Mononuclear cell (primary cell): ENCODE data around the gene TRIM71. TPM values are rescaled to one million over a fixed set of nuclear protein-coding genes. Genes with fewer than 3 reads are reported as not detected.
"Not testable (repeated sequence)": the region's sequence is repeated elsewhere in the genome, so short reads cannot be mapped to it uniquely, and the experiment has no call there.

Source experiments
- H3K27me3 ChIP-seq: 2 replicates; pipeline ENCODE4 v1.6.0; 2011; ENCODE audit warnings: low read length, control low read depth; ENCODE audit not compliant: insufficient read depth
- H3K4me1 ChIP-seq: 2 replicates; pipeline ENCODE4 v1.5.1; 2011; ENCODE audit warnings: mild to moderate bottlenecking, low read length, control low read depth; ENCODE audit not compliant: insufficient read depth
- H3K4me3 ChIP-seq: 2 replicates; pipeline ENCODE4 v1.5.1; 2011; ENCODE audit warnings: mild to moderate bottlenecking, low read length, moderate library complexity
- H3K9me3 ChIP-seq: 2 replicates; pipeline ENCODE4 v1.5.1; 2011; ENCODE audit warnings: low read depth, mild to moderate bottlenecking, control low read depth, low read length
- total RNA-seq: library from RNA; depleted of rRNA; stranded (reverse); fragments of >200 nt; gene quantifications from one replicate; pipeline ENCODE4 v1.2.3, GENCODE V29; 2012

TRIM71 gene
- total RNA-seq, 1 donor, result 0.10 TPM

DNA sequence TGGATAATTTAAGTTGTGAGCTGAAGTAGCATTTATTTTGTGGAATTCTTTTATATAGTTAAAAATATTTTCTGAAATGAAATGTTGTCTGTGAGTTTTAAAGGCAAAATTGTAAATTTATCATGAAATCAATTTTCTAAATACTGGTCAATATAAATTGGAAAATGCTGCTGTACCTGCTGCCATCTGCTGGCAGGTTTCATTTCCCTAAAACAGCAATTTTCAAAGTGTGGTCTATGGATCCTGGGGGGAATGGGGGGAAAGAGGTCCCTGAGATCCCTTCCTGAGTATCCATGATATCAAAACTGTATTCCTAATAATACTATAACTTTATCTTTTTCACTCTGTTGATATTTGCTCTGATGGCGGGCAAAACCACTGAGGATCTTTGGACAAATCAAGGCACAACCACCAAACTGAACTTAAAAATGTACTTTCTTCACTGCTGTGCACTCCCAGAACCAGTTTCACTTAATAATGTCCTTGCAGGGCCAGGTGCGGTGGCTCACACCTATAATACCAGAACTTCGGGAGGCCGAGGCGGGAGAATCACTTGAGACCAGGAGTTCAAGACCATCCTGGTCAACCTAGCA is 116.4 kb downstream of the TRIM71 start:
- Histone ChIP-seq H3K9me3 (no peaks in the 10 kb centered on the region), H3K4me1 (no peaks in the 10 kb centered on the region), H3K4me3 (no peak overlapping the region), H3K27me3 (no peaks in the 10 kb centered on the region)

DNA sequence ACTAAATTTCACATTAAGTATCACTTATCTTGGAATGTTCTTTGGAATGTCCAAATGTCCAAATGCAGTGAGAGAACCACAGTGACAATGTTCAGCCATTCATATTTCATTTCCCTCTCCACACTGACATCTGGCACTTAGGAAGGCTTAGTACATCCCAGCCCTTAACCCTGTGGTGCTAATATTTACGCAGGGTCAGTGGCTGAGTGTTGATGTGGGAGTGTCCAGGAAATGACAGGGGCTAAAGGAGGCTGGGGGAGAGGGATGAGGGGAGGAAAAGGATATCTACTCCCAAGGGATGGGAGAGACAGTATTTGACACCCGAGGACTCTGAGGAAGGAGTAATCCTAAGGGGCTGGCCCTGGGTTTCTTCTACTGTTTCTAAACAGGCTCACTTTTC is 119.5 kb downstream of the TRIM71 start:
- Histone ChIP-seq H3K4me1 (no peaks in the 10 kb centered on the region), H3K27me3 (no peaks in the 10 kb centered on the region), H3K4me3 (no peak overlapping the region), H3K9me3 (no peaks in the 10 kb centered on the region)

DNA sequence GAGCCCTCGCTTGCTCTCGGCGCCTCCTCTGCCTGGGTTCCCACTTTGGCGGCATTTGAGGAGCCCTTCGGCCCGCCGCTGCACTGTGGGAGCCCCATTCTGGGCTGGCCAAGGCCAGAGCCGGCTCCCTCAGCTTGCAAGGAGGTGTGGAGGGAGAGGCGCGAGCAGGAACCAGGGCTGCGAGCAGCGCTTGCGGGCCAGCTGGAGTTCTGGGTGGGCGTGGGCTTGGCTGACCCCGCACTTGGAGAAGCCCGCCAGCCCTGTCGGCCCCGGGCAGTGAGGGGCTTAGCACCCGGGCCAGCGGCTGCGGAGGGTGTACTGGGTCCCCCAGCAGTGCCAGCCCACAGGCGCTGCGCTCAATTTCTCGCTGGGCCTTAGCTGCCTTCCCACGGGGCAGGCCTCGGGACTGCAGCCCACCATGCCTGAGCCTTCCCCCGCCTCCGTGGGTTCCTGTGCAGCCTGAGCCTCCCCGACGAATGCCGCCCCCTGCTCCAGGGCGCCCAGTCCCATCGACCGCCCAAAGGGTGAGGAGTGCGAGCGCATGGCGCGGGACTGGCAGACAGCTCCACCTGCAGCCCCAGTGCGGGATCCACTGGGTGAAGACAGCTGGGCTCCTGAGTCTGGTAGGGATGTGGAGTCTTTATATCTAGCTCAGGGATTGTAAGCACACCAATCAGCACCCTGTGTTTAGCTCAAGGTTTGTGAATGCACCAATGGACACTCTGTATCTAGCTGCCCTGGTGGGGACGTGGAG is 121.9 kb downstream of the TRIM71 start:
- H3K4me1 ChIP-seq, H3K9me3 ChIP-seq, H3K4me3 ChIP-seq: not testable (repeated sequence)

DNA sequence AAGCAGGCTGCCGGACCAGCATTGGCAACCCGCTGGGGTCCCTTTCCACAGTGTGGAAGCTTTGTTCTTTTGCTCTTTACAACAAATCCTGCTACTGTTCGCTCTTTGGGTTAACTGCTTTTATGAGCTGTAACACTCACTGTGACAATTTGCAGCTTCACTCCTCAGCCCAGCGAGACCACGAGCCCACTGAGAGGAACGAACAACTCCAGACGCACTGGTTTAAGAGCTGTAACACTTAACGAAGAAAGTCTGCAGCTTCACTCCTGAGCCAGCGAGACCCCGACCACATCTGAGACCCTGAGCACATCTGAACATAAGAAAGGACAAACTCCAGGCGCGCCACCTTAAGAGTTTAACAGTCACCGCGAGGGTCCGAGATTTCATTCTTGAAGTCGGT is 122.9 kb downstream of the TRIM71 start:
- no peaks in the 10 kb centered on the region for H3K4me1 ChIP-seq
- H3K4me3 ChIP-seq, result no peak overlapping the region
- H3K9me3 ChIP-seq, result no peaks in the 10 kb centered on the region
- no peaks in the 10 kb centered on the region for H3K27me3 ChIP-seq

More for the DNA sequence above, 121.9 kb downstream of the TRIM71 start:
- H3K27me3 ChIP-seq, result not testable (repeated sequence)

DNA sequence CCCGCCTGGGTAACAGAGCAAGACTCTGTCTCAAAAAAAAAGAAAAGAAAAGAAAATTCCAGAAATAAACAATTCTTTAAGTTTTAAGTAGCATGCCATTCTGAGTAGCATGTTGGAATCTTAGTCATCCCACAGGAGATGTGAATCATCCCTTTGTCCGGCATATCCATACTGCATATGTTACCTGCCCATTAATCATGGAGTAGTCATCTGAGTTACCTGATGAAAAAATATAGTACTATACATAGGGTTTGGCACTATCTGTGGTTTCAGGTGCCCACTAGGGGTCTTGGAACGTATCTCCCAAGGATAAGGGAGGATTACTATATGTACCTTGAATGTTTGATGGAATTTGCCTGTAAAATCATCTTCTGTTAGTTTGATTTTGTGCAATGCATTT is 127.3 kb downstream of the TRIM71 start:
- Histone ChIP-seq H3K9me3 (no peaks in the 10 kb centered on the region), H3K4me3 (no peak overlapping the region), H3K27me3 (no peaks in the 10 kb centered on the region), H3K4me1 (peaks cover 4% of the 10 kb centered on the region)

DNA sequence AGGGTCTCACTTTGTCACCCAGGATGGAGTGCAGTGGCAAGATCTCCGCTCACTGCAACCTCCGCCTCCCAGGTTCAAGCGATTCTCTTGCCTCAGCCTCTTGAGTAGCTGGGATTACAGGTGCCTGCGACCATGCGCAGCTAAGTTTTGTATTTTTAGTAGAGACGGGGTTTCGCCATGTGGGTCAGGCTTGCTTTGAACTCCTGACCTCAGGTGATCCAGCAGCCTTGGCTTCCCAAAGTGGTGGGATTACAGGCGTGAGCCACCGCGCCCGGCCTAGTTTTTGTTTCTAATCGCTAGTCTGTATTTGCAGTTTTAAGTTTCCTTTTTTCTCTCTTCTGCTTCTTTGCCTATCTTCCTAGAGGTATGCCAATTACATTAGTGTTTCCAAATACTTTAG is 127.8 kb downstream of the TRIM71 start:
- H3K9me3 ChIP-seq, H3K4me1 ChIP-seq, H3K27me3 ChIP-seq, H3K4me3 ChIP-seq: not testable (repeated sequence)

DNA sequence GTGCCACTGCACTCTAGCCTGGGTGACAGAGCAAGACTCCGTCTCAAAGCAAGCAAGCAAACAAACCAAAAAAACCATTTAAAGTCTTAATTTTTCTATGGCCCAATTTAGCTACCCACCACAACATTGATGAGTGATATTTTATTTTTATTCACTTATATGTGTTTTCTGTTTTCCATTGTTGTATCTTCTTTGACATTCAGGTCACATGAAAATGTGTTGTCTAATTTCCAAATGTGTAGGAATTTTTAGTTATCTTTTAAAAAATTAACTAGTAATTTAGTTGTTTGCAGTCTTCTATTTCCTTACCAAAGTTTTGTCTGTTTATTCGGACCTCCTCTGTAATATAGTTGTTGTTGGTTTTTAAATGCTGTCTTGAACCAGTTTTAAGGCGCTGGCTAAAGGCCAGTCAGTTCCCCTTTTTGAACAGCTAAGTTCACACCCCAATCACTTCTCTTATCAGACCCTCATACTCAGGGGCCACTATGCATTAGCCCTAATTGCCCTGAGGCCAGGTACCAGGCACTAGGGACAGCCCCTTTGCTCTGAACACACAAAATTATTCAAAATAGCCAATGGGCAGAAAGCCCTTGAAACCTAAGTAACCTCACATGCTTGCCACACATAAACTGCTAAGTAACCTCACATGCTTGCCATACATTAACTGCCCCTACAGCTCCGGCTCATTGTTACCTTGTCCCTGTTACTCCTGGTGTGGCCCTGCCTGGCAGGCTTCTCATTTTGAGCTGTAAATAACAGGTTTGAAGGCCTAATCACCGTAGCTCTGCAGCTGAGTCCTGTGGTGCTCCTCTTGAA is 129.4 kb downstream of the TRIM71 start:
- Histone ChIP-seq H3K9me3 (no peaks in the 10 kb centered on the region), H3K27me3 (no peaks in the 10 kb centered on the region), H3K4me3 (no peak overlapping the region), H3K4me1 (peaks cover 13% of the 10 kb centered on the region)

Other genes with a start within 250 kb of the TRIM71 start
- 43.3 TPM for gene DYNC1LI1, start 247.1 kb upstream of the TRIM71 start, total RNA-seq
- gene CNOT10, start 132.8 kb upstream of the TRIM71 start, total RNA-seq, result 33.1 TPM
- gene CCR4, start 133.6 kb downstream of the TRIM71 start, total RNA-seq, result 52.9 TPM